ENCODE measurements around the gene PTPRT.

DNA sequence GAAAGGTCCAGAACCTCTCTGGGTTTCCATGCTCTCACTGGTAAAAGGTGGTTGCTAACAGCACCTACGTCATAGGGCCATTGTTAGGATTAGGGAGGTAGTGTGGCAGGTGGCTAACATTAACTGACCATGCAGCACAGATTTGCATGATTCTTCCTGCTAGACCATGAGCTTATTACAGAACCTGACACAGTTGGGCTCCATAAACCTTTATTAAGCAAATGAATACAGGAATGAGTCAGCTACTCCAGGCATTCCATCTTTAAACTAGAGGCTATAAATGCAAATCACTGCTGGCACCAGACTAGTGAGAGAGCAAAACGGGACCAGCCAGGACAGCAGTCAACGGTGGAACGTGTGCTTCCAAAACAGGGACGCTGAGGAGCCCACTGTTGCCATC lies 440.1 kb downstream of the PTPRT start:
- TF ChIP-seq POLR2A (IDR thresholded peaks at IDR 0.05) (no peak), CTCF (IDR thresholded peaks at IDR 0.05) (no peak)
